Gastrocnemius medialis (tissue), 4 donors: ENCODE results near the gene TBC1D22B. TPM values are rescaled to one million over a fixed set of nuclear protein-coding genes. Genes with fewer than 3 reads are reported as not detected.
A peak's percentile ranks its signal among the peaks of the same experiment; 100 is the strongest.

Experiments
- ATAC-seq, 2 donors: fragments of 150-250 bp; one replicate each; pipeline ENCODE4 v1.9.1; 2016
- DNase-seq, 2 donors: peaks; one replicate each; pipeline ENCODE4 v3.0.0-alpha.2; 2019
- H3K27ac ChIP-seq, 4 donors: fragments of 200-600 bp; sonication (generic); 1 replicate in 1 of 4; 2 replicates in 3 of 4; pipeline ENCODE4 v1.5.1; 2016 to 2018; ENCODE audit warnings: mild to moderate bottlenecking in 2 of 4, moderate library complexity in 1 of 4
- H3K27me3 ChIP-seq, 3 donors: fragments of 200-600 bp; sonication (generic) in 2 of 3; 1 replicate in 1 of 3; 2 replicates in 2 of 3; pipeline versions ENCODE4 v1.5.1 to v1.6.0; 2016 to 2019; ENCODE audit warnings: mild to moderate bottlenecking in 1 of 3, moderate library complexity in 1 of 3
- H3K36me3 ChIP-seq, 2 donors: fragments of 200-600 bp; sonication (generic) in 1 of 2; one replicate each; pipeline ENCODE4 v1.5.1; 2017 to 2018
- H3K4me1 ChIP-seq, 2 donors: fragments of 200-600 bp; sonication (generic) in 1 of 2; one replicate each; pipeline ENCODE4 v1.5.1; 2016 to 2017; ENCODE audit warnings: mild to moderate bottlenecking in 2 of 2
- H3K4me3 ChIP-seq, 4 donors: fragments of 200-600 bp; sonication (generic) in 3 of 4; 1 replicate in 1 of 4; 2 replicates in 3 of 4; pipeline ENCODE4 v1.5.1; 2016 to 2019; ENCODE audit warnings: mild to moderate bottlenecking in 2 of 4
- H3K9me3 ChIP-seq, 3 donors: fragments of 200-600 bp; sonication (generic) in 2 of 3; 1 replicate in 1 of 3; 2 replicates in 2 of 3; pipeline ENCODE4 v1.5.1; 2016 to 2019
- POLR2A ChIP-seq, 2 donors: fragments of 450-650 bp; IDR thresholded peaks; one replicate each; pipeline ENCODE4 v1.6.1; 2017; ENCODE audit warnings: antibody characterized with exemption in 2 of 2, mild to moderate bottlenecking in 2 of 2, moderate library complexity in 2 of 2
- in situ Hi-C, 4 donors: fragments of 200-750 bp; cut with MboI; loops; one replicate each; pipeline versions ENCODE4 v1.15.0 to v1.8.0; 2017; ENCODE audit warnings: low sequenced_read_pairs in 4 of 4
- intact Hi-C: fragments of 100-400 bp; cut with DNase I; formaldehyde crosslinking; loops from one replicate; pipeline ENCODE4 v1.15.1; 2023; ENCODE audit warnings: low total_unique reads
- total RNA-seq, 4 donors: library from RNA; depleted of rRNA; stranded (reverse); fragments of >200 nt; gene quantifications; one replicate each; pipeline versions ENCODE4 v1.1.0 to v1.2.3, GENCODE V29; 2016
- TF ChIP-seq, protein P1 (sequence below), 5 experiments: fragments of 450-650 bp in 3 of 5; fragments of 200-600 bp in 2 of 5; sonication (generic) in 2 of 5; IDR thresholded peaks in 4 of 5; conservative IDR thresholded peaks in 1 of 5; 1 replicate in 4 of 5; 2 replicates in 1 of 5; pipeline ENCODE4 v1.5.1; 2016 to 2019; ENCODE audit warnings: antibody characterized with exemption in 5 of 5, mild to moderate bottlenecking in 3 of 5, moderate library complexity in 3 of 5

The TBC1D22B gene
- total RNA-seq, 4 donors from 2014 or later: 6.3 to 12.3 (median 7.7) TPM

DNA sequence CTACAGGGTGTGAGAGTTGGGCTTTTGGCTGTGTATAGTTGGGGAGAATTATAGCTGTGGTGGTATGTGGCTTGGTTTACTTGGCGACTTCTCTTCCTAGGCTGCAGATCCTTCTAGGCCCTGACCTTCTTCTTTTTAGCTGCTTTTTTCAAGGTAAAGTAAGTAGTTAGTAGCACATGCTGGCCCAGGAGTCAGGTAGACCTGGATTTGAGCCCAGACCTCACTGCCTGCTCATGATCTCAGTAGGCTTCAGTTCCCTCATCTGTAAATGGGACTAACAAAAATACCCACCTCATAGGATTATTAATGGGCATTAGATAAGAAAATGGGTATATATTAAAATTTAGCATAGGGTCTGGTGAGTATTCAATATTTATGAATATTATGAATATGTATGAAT, 17.8 kb downstream of the TBC1D22B start:
- peaks cover 74 to 79% of the 10 kb centered on the region in 2 donors for H3K4me1 ChIP-seq
- peak; percentile 17 to 41 for DNase-seq
- TF ChIP-seq, protein P1, sequence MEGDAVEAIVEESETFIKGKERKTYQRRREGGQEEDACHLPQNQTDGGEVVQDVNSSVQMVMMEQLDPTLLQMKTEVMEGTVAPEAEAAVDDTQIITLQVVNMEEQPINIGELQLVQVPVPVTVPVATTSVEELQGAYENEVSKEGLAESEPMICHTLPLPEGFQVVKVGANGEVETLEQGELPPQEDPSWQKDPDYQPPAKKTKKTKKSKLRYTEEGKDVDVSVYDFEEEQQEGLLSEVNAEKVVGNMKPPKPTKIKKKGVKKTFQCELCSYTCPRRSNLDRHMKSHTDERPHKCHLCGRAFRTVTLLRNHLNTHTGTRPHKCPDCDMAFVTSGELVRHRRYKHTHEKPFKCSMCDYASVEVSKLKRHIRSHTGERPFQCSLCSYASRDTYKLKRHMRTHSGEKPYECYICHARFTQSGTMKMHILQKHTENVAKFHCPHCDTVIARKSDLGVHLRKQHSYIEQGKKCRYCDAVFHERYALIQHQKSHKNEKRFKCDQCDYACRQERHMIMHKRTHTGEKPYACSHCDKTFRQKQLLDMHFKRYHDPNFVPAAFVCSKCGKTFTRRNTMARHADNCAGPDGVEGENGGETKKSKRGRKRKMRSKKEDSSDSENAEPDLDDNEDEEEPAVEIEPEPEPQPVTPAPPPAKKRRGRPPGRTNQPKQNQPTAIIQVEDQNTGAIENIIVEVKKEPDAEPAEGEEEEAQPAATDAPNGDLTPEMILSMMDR (IDR thresholded peaks at IDR 0.05 in 4 of 5, conservative IDR thresholded peaks at IDR 0.05 in 1 of 5): no peak
- TF ChIP-seq POLR2A (IDR thresholded peaks at IDR 0.05): no peak
- in situ Hi-C loops (no loop called here), intact Hi-C loops (no loop called here)
- H3K4me3 ChIP-seq: no peak overlapping the region
- no peaks in the 10 kb centered on the region for H3K27me3 ChIP-seq
- H3K9me3 ChIP-seq: no peaks in the 10 kb centered on the region
- ATAC-seq: no peak
- peak overlapping the region in 3 of 4 donors; percentile 36 to 54 (median 44) for H3K27ac ChIP-seq
- H3K36me3 ChIP-seq: no peaks in the 10 kb centered on the region

DNA sequence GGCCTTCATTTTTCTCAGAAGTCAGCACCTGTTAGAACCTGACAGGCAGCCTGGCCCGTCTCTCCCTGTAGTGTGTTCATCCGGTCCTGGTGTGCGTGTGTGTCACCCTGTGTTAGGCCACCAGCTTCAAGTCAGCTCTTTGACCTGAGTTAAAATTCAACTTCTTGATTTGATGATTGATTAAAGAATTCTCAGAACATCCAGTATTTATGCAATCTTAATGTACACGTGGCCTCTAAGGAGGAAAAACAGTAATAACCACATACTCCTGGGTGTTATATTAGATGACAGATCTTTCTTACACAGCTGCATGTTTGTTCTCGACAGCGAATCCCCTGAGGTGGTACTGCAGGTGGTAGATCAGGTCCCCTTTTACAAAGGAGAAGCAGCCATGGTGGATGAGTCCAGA, 19.4 kb downstream of the TBC1D22B start:
- DNase-seq (no peak), ATAC-seq (no peak)
- Histone ChIP-seq H3K27me3 (no peaks in the 10 kb centered on the region), H3K4me3 (no peak overlapping the region), H3K36me3 (no peaks in the 10 kb centered on the region), H3K27ac (peak overlapping the region in 2 of 4 donors; percentile 95 to 97), H3K9me3 (no peaks in the 10 kb centered on the region), H3K4me1 (peaks cover 80 to 81% of the 10 kb centered on the region in 2 donors)
- TF ChIP-seq POLR2A (IDR thresholded peaks at IDR 0.05): no peak
- TF ChIP-seq, protein P1 (IDR thresholded peaks at IDR 0.05 in 4 of 5, conservative IDR thresholded peaks at IDR 0.05 in 1 of 5): no peak
- in situ Hi-C loops (no loop called here), intact Hi-C loops (no loop called here)

DNA sequence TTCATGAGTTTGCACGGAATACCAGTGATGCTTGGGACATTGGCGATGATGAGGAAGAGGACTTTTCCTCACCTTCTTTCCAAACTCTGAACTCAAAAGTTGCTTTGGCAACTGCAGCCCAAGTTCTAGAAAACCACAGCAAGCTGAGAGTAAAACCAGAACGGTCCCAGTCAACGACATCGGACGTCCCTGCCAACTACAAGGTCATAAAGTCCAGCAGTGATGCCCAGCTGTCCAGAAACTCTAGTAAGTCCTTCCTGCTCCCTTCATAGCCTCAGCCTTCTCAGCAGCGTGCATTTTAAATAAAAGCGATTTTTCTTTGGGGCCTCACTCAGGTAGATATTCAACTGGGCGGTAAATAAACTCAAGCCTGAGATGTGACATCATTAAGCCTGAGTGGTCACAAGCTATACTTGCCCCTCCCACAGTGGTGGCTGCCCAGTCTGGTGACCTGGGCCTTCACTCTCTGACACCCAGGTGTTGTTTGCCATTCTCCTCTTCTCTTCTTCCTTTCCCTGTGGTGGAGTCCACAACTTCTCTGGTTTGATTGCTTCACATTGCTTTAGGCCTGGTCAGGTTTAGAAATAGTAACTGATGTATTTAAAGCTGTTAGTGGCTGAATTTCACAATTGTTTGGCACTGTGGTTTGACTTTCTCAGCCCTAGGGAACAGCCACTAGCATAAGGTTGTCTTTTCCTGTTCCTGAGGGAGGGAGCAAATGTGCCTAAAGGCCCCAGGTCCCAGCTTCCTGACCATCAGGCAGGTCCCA, 22.0 kb downstream of the TBC1D22B start:
- H3K4me1 ChIP-seq: peaks cover 84 to 90% of the 10 kb centered on the region in 2 donors

DNA sequence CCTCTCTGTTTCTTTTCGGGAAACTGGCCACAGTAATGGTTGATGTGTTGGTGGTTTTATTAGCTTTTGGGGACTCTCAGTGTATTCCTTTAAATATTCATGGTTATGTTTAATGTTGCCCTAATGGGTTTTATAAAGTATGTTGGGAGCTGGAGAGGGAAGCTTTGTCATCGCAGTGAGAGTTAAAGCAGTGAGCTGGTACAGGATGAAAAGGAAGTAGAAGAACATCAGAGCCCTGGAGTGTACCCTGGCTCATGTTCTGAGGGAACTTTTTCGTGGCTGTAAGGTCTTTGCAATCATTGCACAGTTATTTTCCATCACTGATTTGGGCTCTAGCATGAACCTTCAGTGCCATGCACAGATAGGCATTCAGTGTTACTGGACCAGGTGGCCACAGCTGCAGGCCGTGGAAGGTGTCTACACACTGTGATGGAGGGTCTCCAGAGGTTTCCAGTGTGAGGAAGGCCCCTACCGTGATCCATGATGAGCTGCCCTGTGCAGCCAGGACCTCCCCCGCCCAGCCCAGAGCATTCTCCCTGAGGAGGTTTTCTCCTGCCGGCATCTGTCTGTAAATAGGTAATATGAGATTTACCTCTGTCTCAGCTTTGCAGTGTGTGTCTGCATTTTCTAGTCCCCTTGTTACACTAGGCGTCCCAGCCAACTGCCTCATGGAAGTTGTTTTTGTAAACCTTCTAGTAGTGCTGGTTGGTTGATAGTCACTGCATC, 22.8 kb downstream of the TBC1D22B start:
- Histone ChIP-seq H3K36me3 (peaks cover 0 to 6% of the 10 kb centered on the region in 2 donors), H3K27ac (peak overlapping the region; percentile 92 to 97 (median 94)), H3K4me1 (peaks cover 84 to 91% of the 10 kb centered on the region in 2 donors), H3K4me3 (peak overlapping the region in 1 of 4 donors; percentile 16), H3K9me3 (no peaks in the 10 kb centered on the region), H3K27me3 (no peaks in the 10 kb centered on the region)
- ATAC-seq (no peak), DNase-seq (peak in 1 of 2 donors; percentile 15)
- intact Hi-C loops (loop anchor here (10.0 kb wide), 1 partner anchor 514 kb away; no protein-coding TSS in a partner anchor), in situ Hi-C loops (no loop called here)
- TF ChIP-seq, protein P1 (IDR thresholded peaks at IDR 0.05 in 4 of 5, conservative IDR thresholded peaks at IDR 0.05 in 1 of 5): no peak
- TF ChIP-seq POLR2A (IDR thresholded peaks at IDR 0.05): no peak

More for the DNA sequence above, 22.0 kb downstream of the TBC1D22B start:
- ATAC-seq: peak; percentile 82
- peak; percentile 82 to 90 for DNase-seq
- TF ChIP-seq POLR2A (IDR thresholded peaks at IDR 0.05): peak; percentile 25 to 52
- TF ChIP-seq, protein P1 (IDR thresholded peaks at IDR 0.05 in 4 of 5, conservative IDR thresholded peaks at IDR 0.05 in 1 of 5): no peak
- peak overlapping the region; percentile 92 to 97 (median 94) for H3K27ac ChIP-seq
- H3K27me3 ChIP-seq: no peaks in the 10 kb centered on the region
- peak overlapping the region in 3 of 4 donors; percentile 6 to 16 (median 10) for H3K4me3 ChIP-seq
- intact Hi-C loops: loop anchor here (10.0 kb wide), 1 partner anchor 515 kb away; no protein-coding TSS in a partner anchor
- peaks cover 0 to under 1% of the 10 kb centered on the region in 2 donors for H3K36me3 ChIP-seq
- in situ Hi-C loops: no loop called here
- no peaks in the 10 kb centered on the region for H3K9me3 ChIP-seq
